ENCODE data around the gene CPA1. TPM values are rescaled to one million over a fixed set of nuclear protein-coding genes. Genes with fewer than 3 reads are reported as not detected.
"Not testable (repeated sequence)": the region's sequence is repeated elsewhere in the genome, so short reads cannot be mapped to it uniquely, and the experiment has no call there.

The CPA1 gene
- total RNA-seq, 2 donors from 2014 or later: 35.4 TPM; not detected in 1

DNA sequence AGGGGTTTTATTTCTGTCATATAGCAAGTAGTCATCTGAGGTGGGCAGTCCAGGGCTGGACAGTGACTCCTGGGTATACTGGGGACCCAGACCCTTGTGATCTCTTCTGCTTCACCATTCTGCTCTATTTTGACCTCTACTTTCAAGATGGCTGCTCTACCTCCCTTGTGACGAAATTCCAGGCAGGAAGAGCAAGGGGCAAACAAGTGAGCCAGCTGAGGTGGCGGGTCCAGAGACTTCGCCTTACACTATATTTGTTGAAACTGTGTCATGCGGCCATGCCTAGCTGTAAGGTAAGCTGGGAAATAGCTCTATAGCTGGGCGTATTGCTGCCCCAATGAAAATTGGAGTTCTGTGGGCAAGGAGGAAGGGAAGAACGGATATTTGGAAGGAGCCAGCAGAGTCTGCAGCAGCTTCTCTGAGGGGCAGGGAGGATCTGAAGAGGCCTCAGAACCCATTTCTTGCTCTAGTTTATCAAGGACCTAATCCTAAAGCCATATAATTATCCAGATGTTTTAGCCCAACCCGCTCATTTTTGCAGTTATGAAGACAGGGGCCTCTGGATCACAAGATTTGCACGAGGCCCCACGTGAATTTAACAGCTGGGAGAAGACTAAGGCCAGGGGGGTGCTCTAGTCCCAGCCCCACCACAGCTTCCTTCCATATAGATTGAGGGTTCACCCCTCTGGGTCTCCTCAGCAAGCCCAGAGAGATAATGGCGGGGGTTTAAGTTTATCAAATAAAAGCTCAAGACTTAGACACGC lies 7.7 kb upstream of the CPA1 start:
- Histone ChIP-seq H3K4me1 (no peaks in the 10 kb centered on the region), H3K9ac (ENCODE audit: low read depth in 2 of 2, low read length in 2 of 2) (no peak overlapping the region), H3K36me3 (no peaks in the 10 kb centered on the region), H3K27ac (peak overlapping the region; percentile 57), H3K27me3 (no peaks in the 10 kb centered on the region), H3K9me3 (no peaks in the 10 kb centered on the region), H3K4me3 (no peak overlapping the region)
- no peak for DNase-seq
- intact Hi-C loops (cut with DNase I): no loop called here
- TF ChIP-seq CTCF (IDR thresholded peaks at IDR 0.05): no peak

DNA sequence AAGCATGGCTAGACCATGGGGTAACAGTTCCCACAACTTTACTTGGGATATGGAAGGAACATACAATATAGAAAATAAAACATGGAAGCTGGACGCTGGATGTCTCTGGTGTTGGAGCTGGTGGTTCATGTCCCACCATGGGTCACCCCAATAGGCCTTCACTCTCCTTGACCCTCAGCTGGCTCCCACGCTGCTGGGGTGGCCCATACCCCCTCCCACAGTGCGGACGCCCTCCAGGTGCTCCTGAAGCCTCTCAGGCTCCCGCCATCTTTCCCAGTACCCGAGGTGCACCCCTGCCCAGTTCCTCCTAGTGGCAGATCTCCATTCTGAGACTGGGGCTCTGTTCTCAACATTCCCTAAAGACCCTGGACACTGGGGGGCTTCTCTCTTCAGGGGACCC lies 5.8 kb upstream of the CPA1 start:
- intact Hi-C loops (cut with DNase I): no loop called here
- Histone ChIP-seq H3K27ac (no peak overlapping the region), H3K36me3 (no peaks in the 10 kb centered on the region), H3K27me3 (no peaks in the 10 kb centered on the region), H3K4me3 (no peak overlapping the region), H3K9me3 (no peaks in the 10 kb centered on the region), H3K9ac (ENCODE audit: low read depth in 2 of 2, low read length in 2 of 2) (no peak overlapping the region), H3K4me1 (no peaks in the 10 kb centered on the region)
- no peak for TF ChIP-seq CTCF (IDR thresholded peaks at IDR 0.05)
- DNase-seq: no peak

DNA sequence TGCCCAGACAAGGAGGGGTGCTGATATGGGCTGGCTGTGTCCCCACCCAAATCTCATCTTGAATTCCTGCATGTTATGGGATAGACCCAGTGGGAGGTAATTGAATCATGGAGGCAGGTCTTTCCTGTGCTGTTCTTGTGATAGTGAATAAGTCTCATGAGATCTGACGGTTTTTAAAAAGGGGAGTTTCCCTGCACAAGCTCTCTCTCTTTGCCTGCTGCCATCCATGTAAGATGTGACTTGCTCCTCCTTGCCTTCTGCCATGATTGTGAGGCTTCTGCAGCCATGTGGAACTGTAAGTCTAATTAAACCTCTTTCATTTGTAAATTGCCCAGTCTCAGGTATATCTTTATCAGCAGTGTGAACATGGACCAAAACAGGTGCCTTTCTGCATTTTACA lies 3.8 kb upstream of the CPA1 start:
- DNase-seq; H3K36me3 ChIP-seq; H3K9me3 ChIP-seq; H3K4me1 ChIP-seq; H3K4me3 ChIP-seq; intact Hi-C loops (cut with DNase I); H3K27me3 ChIP-seq; H3K27ac ChIP-seq; H3K9ac ChIP-seq (ENCODE audit: low read depth in 2 of 2, low read length in 2 of 2): not testable (repeated sequence)

- intact Hi-C loops (cut with DNase I): no loop called here
- no peak for TF ChIP-seq CTCF (IDR thresholded peaks at IDR 0.05)
- no peak overlapping the region for H3K4me3 ChIP-seq
- H3K4me1 ChIP-seq: no peaks in the 10 kb centered on the region
- no peaks in the 10 kb centered on the region for H3K9me3 ChIP-seq
- H3K9ac ChIP-seq (ENCODE audit: low read depth in 2 of 2, low read length in 2 of 2): no peak overlapping the region
- no peak for DNase-seq
- H3K36me3 ChIP-seq: no peaks in the 10 kb centered on the region
- H3K27ac ChIP-seq: no peak overlapping the region
- H3K27me3 ChIP-seq: no peaks in the 10 kb centered on the region
Observed at GRCh38 chr7:130377178-130377577, 3.1 kb upstream of the CPA1 start.

DNA sequence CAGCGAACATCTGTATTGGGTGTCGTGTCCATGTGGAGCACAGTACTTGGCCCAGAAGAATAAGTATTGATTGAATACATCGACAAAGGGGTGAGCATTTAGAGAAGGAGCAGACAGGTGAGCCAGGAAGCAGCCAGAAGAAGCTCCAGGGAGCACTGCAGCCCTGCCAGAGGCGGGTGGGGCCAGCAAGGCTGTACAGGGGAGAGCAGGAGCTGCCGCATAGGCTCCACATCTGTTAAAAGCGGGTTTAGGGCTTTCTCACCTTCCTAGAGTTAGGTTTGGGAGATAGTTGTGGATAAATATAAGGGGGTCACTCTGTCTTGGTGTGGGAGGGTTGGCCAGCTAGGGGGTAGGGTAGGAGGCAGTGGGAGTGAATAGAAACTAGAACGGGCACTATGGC lies 1.3 kb upstream of the CPA1 start:
- no peak for DNase-seq
- no peak for TF ChIP-seq CTCF (IDR thresholded peaks at IDR 0.05)
- Histone ChIP-seq H3K27ac (no peak overlapping the region), H3K9ac (ENCODE audit: low read depth in 2 of 2, low read length in 2 of 2) (no peak overlapping the region), H3K9me3 (no peaks in the 10 kb centered on the region), H3K4me3 (no peak overlapping the region), H3K36me3 (no peaks in the 10 kb centered on the region), H3K27me3 (no peaks in the 10 kb centered on the region), H3K4me1 (no peaks in the 10 kb centered on the region)
- intact Hi-C loops (cut with DNase I): no loop called here

DNA sequence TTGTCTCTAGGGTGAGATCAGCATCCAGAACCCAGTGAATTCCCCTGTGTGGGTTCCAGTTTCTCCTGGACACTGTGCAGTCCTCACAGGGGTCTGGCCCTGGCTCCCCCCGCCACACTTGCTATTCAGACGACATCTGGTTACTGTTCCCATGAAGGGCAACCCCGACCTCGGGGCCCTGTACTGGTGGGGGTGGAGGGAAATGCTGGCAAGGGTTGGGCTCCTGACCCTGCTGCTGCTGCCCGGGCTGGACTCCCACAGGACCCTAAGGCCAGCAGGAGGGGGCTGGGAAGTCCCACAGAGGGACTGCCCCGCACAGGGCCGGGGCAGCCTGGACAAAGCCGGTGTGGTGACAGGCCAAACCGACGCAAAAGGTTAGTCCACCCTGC lies 768 bp upstream of the CPA1 start:
- intact Hi-C loops (cut with DNase I): no loop called here
- H3K36me3 ChIP-seq: no peaks in the 10 kb centered on the region
- no peak overlapping the region for H3K27ac ChIP-seq
- no peaks in the 10 kb centered on the region for H3K27me3 ChIP-seq
- H3K9ac ChIP-seq (ENCODE audit: low read depth in 2 of 2, low read length in 2 of 2): no peak overlapping the region
- H3K4me3 ChIP-seq: no peak overlapping the region
- no peaks in the 10 kb centered on the region for H3K4me1 ChIP-seq
- no peak for DNase-seq
- no peaks in the 10 kb centered on the region for H3K9me3 ChIP-seq
- TF ChIP-seq CTCF (IDR thresholded peaks at IDR 0.05): no peak
